ENCODE data around the gene CD2AP. TPM values are rescaled to one million over a fixed set of nuclear protein-coding genes. Genes with fewer than 3 reads are reported as not detected.
"Not testable (repeated sequence)": the region's sequence is repeated elsewhere in the genome, so short reads cannot be mapped to it uniquely, and the experiment has no call there.

The CD2AP gene
- total RNA-seq, 1 donor from 2014 or later: 12.5 TPM

- no peak for TF ChIP-seq CTCF (conservative IDR thresholded peaks at IDR 0.05)
- no peak overlapping the region for H3K4me3 Mint-ChIP-seq
- H3K9me3 Mint-ChIP-seq: peaks cover 6% of the 10 kb centered on the region
- H3K27me3 Mint-ChIP-seq (ENCODE audit: low read depth): no peaks in the 10 kb centered on the region
- H3K4me1 Mint-ChIP-seq: no peaks in the 10 kb centered on the region
- no peak overlapping the region for H3K27ac Mint-ChIP-seq (ENCODE audit: unreplicated experiment)
- DNase-seq (ENCODE audit: low read depth, low spot score): no peak
- no peaks in the 10 kb centered on the region for H3K36me3 Mint-ChIP-seq (ENCODE audit: low read depth)
These were observed 42.4 kb upstream of the CD2AP start for GRCh38 chr6:47435254-47435612.

DNA sequence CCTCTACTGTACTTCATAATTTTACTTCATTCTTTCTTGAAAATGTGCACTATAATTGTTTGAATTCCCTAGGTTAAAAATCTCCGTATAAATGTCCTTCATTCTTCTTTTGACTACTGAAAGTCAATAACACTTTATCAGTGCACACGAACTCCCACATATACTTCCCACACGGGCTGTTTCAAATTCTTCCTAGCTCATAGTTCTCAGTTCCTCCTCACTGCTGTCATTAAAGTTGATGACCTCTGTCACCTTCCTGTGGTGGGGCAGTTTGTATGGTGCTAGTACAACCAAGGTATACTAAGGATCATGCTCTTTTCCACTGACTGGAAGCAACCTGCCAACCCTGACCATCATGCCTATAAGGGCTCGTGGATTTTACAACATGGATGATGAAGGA is 40.0 kb upstream of the CD2AP start:
- Mint-ChIP-seq H3K4me3 (no peak overlapping the region), H3K27me3 (ENCODE audit: low read depth) (no peaks in the 10 kb centered on the region), H3K27ac (ENCODE audit: unreplicated experiment) (no peak overlapping the region), H3K9me3 (peaks cover 2% of the 10 kb centered on the region), H3K36me3 (ENCODE audit: low read depth) (no peaks in the 10 kb centered on the region), H3K4me1 (peaks cover 6% of the 10 kb centered on the region)
- no peak for DNase-seq (ENCODE audit: low read depth, low spot score)
- TF ChIP-seq CTCF (conservative IDR thresholded peaks at IDR 0.05): no peak

DNA sequence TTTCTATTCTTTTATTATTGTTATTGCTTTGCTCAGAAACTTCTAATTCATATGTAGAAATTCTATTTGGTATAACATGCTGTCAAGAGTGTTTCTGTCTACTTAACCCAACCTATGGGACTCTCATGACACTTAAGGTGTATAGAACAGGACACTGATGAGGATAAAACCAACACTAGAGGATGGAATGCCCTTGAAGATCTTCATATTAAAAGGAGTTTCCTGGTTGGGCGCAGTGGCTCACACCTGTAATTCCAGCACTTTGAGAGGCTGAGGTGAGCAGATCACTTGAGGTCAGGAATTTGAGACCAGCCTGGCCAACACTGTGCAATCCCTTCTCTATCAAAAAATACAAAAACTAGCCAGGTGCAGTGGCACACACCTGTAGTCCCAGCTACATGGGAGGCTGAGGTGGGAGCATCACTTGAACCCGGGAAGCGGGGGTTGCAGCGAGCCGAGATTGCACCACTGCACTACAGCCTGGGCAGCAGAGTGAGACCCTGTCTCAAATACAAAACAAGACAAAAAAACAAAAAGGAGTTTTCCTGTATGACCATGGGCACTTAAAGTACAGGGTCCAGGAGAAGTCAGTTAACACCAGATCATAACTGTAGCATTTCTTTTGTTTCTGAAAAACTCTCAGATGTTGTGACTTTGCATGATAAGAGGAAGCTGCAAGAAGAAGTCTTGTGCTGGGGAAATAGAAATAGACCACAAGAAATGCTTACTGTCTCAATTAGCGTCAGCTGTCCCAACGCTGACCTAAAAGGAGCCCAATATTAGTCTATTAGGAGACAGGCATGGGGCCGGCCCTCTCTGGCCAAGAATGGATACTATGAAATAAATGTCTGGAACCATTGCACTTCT is 38.9 kb upstream of the CD2AP start:
- Mint-ChIP-seq H3K27ac (ENCODE audit: unreplicated experiment) (no peak overlapping the region), H3K9me3 (peaks cover 3% of the 10 kb centered on the region), H3K36me3 (ENCODE audit: low read depth) (no peaks in the 10 kb centered on the region), H3K27me3 (ENCODE audit: low read depth) (no peaks in the 10 kb centered on the region), H3K4me3 (no peak overlapping the region), H3K4me1 (peaks cover 7% of the 10 kb centered on the region)
- no peak for DNase-seq (ENCODE audit: low read depth, low spot score)
- no peak for TF ChIP-seq CTCF (conservative IDR thresholded peaks at IDR 0.05)

- no peaks in the 10 kb centered on the region for H3K27me3 Mint-ChIP-seq (ENCODE audit: low read depth)
- no peak for DNase-seq (ENCODE audit: low read depth, low spot score)
- no peak overlapping the region for H3K4me3 Mint-ChIP-seq
- peaks cover 7% of the 10 kb centered on the region for H3K4me1 Mint-ChIP-seq
- H3K36me3 Mint-ChIP-seq (ENCODE audit: low read depth): no peaks in the 10 kb centered on the region
- no peak for TF ChIP-seq CTCF (conservative IDR thresholded peaks at IDR 0.05)
- H3K27ac Mint-ChIP-seq (ENCODE audit: unreplicated experiment): no peak overlapping the region
- H3K9me3 Mint-ChIP-seq: peaks cover 3% of the 10 kb centered on the region
These were observed 38.3 kb upstream of the CD2AP start for GRCh38 chr6:47439348-47439668.

- Mint-ChIP-seq H3K4me3 (no peak overlapping the region), H3K36me3 (ENCODE audit: low read depth) (no peaks in the 10 kb centered on the region), H3K9me3 (peaks cover 3% of the 10 kb centered on the region)
These were observed 36.9 kb upstream of the CD2AP start for GRCh38 chr6:47440719-47441118.

DNA sequence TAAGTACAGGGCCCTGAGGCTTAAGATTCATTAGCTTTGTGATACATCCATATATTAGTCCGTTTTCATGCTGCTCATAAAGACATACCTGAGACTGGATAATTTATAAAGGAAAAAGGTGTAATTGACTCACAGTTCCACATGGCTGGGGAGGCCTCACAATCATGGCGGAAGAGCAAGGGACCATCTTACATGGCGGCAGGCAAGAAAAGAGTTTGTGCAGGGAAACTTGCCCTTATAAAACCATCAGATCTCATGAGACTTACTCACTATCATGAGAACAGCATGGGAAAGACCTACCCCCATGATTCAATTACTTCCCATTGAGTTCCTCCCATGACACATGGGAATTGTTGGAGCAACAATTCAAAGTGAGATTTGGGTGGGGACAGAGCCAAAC is 32.6 kb upstream of the CD2AP start:
- not testable (repeated sequence) for H3K27ac Mint-ChIP-seq (ENCODE audit: unreplicated experiment); H3K27me3 Mint-ChIP-seq (ENCODE audit: low read depth)
- H3K4me1 Mint-ChIP-seq: peaks cover 12% of the 10 kb centered on the region

More at GRCh38 chr6:47440719-47441118, 36.9 kb upstream of the CD2AP start:
- no peaks in the 10 kb centered on the region for H3K27me3 Mint-ChIP-seq (ENCODE audit: low read depth)
- peaks cover 7% of the 10 kb centered on the region for H3K4me1 Mint-ChIP-seq
- no peak overlapping the region for H3K27ac Mint-ChIP-seq (ENCODE audit: unreplicated experiment)
- no peak for DNase-seq (ENCODE audit: low read depth, low spot score)
- no peak for TF ChIP-seq CTCF (conservative IDR thresholded peaks at IDR 0.05)

More for the DNA sequence above, 32.6 kb upstream of the CD2AP start:
- DNase-seq (ENCODE audit: low read depth, low spot score); H3K4me3 Mint-ChIP-seq; H3K36me3 Mint-ChIP-seq (ENCODE audit: low read depth); H3K9me3 Mint-ChIP-seq: not testable (repeated sequence)

Data from neural crest cell (in vitro differentiated cells).